Measurements from ENCODE around the gene KIF26B.

GRCh38 chr1:245132771-245133170 is 22.0 kb upstream of the KIF26B start:
- no peak for TF ChIP-seq CTCF (conservative IDR thresholded peaks at IDR 0.05; ENCODE audit: low read length)
- no peak for TF ChIP-seq EZH2phosphoT487 (IDR thresholded peaks at IDR 0.05; ENCODE audit: borderline replicate concordance)

Measured in Loucy (cell line).